ENCODE measurements around the gene ARHGEF17.

GRCh38 chr11:73308003-73308960, at the start of gene ARHGEF17:
- TF ChIP-seq, protein P1, sequence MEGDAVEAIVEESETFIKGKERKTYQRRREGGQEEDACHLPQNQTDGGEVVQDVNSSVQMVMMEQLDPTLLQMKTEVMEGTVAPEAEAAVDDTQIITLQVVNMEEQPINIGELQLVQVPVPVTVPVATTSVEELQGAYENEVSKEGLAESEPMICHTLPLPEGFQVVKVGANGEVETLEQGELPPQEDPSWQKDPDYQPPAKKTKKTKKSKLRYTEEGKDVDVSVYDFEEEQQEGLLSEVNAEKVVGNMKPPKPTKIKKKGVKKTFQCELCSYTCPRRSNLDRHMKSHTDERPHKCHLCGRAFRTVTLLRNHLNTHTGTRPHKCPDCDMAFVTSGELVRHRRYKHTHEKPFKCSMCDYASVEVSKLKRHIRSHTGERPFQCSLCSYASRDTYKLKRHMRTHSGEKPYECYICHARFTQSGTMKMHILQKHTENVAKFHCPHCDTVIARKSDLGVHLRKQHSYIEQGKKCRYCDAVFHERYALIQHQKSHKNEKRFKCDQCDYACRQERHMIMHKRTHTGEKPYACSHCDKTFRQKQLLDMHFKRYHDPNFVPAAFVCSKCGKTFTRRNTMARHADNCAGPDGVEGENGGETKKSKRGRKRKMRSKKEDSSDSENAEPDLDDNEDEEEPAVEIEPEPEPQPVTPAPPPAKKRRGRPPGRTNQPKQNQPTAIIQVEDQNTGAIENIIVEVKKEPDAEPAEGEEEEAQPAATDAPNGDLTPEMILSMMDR (IDR thresholded peaks at IDR 0.05): no peak
- TF ChIP-seq EZH2phosphoT487 (IDR thresholded peaks at IDR 0.05) (no peak), EZH2 (IDR thresholded peaks at IDR 0.05) (no peak)

Data from neural progenitor cell (in vitro differentiated cells).